Measurements from ENCODE around the gene ATG7. TPM values are rescaled to one million over a fixed set of nuclear protein-coding genes. Genes with fewer than 3 reads are reported as not detected.

The ATG7 gene
- total RNA-seq, 4 donors from 2014 or later: 20.6 to 50.4 (median 39.9) TPM

Small RNA genes lying within 50 kb of the gene (small RNA-seq; reads per million reads assigned to genes)
- gene AC022001.1: 0 reads per million in 3 donors
- 0 reads per million in 3 donors for gene AC026185.1
- 0 reads per million in 3 donors for gene AC083855.1

Other genes with a start within 250 kb of the ATG7 start
- gene HRH1, start 117.9 kb upstream of the ATG7 start, total RNA-seq: 10 to 100 TPM in 1 of 4 donors, 1 to 10 TPM in 3; 3.7 to 15.9 (median 5.9) TPM